ELF-1 (cell line): Measurements from ENCODE around the gene PNMA5.
A peak's percentile ranks its signal among the peaks of the same experiment; 100 is the strongest.
"Not testable (repeated sequence)": the region's sequence is repeated elsewhere in the genome, so short reads cannot be mapped to it uniquely, and the experiment has no call there.

Experiments used
- DNase-seq: peaks from one replicate; pipeline ENCODE4 v3.0.0-alpha.2; 2016; ENCODE audit warnings: low read depth, low spot score

PNMA5 gene

DNA sequence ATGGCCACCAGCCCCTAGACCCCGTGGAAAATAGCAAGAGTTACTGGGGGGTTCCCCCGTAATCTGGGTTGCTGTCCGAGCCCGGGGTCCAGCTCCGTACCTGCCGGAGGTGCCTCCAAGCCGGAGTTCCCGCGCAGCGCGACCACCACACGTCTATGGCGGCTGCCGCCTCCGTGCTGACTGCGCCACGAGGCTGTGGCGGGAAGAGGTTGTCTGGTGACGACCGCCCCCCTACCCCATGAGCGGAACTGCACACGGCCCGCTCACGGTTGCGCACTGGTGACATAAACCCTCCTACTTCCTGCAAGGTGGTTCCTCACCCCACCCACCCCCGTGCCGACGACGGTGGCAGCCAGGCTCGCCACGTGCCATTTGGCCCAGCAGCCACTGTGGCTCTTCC, at the start of gene PNMA5:
Gene PNMA5, minus strand, starts transcription at position 184 of the 400 bp plus-strand sequence. CDS start 2,518 bp downstream, outside the sequence.
- no peak for DNase-seq

GRCh38 chrX:153032397-153033118, 38.6 kb upstream of the PNMA5 start:
- DNase-seq, result peak; percentile 88

- DNase-seq, result no peak
These were observed 36.9 kb upstream of the PNMA5 start for GRCh38 chrX:153030801-153031200.

- peak; percentile 6 for DNase-seq
These were observed 36.0 kb upstream of the PNMA5 start for GRCh38 chrX:153029875-153030274.

GRCh38 chrX:153029162-153029561, 35.2 kb upstream of the PNMA5 start:
- DNase-seq, result no peak

GRCh38 chrX:153028487-153028886, 34.6 kb upstream of the PNMA5 start:
- DNase-seq, result not testable (repeated sequence)

DNA sequence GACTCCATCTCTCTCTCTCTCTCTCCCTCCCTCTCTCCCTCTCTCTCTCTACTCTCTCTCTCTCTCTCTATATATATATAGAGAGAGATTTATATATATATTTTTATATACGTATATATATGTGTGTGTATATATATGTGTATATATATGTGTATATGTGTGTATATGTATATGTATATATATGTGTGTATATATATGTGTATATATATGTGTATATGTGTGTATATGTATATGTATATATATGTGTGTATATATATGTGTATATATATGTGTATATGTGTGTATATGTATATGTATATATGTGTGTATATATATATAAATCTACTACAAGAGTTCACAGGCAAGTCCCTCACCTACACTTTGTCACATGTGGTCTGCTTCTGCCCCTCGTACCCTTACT, 32.6 kb upstream of the PNMA5 start:
- not testable (repeated sequence) for DNase-seq

- no peak for DNase-seq
These were observed 25.2 kb upstream of the PNMA5 start for GRCh38 chrX:153019166-153019565.

GRCh38 chrX:153017174-153017573, 23.3 kb upstream of the PNMA5 start:
- not testable (repeated sequence) for DNase-seq

DNA sequence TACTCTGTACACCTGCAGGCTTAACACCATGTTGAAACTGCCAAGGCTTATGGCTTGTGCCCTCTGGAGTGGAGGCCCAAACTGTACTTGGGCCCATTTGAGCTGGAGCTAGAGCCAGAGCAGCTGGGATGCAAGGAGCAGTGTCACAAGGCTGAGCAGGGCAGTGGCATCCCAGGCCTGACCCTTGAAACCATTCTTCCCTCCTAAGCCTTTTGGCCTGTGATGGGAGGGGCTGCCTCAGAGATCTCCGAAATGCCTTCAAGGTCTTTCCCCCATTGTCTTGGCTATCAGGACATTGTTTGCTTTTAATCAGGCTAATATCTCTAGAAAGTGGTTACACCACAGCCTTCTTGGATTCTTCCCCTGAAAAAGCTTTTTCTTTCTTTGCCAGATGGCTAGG, 10.9 kb upstream of the PNMA5 start:
- DNase-seq, result no peak

DNA sequence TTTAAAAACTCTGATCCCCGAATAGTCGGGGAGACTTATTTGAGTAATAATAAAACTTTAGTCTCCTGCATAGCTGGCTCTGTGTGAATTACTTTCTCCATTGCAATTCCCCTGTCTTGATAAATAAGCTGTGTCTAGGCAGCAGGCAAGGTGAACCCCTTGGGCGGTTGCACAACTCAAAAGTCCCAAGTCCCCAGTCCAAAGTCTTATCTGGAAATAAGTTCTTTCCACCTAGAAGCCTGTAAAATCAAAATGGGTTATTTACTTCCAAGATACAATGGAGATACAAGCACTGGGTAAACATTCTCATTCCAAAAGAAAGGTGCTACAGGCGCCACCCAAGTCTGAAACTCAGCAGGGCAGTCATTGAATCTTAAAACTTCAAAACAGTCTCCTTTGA, 10.1 kb upstream of the PNMA5 start:
- DNase-seq, result no peak

GRCh38 chrX:153002182-153002581, 8.3 kb upstream of the PNMA5 start:
- not testable (repeated sequence) for DNase-seq

GRCh38 chrX:152997337-152997736, 3.4 kb upstream of the PNMA5 start:
- DNase-seq, result no peak

- DNase-seq, result no peak
These were observed 1.8 kb downstream of the PNMA5 start for GRCh38 chrX:152992115-152992514.

DNA sequence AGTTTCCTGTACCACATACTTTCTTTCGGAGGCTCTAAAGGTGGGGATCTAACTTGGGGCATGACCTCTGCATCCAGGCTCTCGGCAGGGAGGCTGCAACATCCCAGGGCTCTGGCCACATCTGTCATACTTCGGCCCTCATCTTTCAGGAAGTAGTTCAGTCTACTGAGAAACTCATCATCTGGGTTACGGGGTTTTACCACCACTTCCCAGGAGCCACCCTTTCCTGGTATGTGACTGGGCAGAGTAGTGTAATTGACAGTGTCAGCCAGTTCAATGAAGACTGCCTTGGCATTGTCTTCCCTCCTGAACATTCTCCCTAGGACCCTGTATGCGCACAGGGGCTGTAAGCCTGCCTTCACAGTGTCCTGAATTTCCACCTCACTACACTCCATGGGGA, 2.8 kb downstream of the PNMA5 start:
- DNase-seq, result no peak

GRCh38 chrX:152989292-152989658, 4.6 kb downstream of the PNMA5 start:
- DNase-seq, result no peak

DNA sequence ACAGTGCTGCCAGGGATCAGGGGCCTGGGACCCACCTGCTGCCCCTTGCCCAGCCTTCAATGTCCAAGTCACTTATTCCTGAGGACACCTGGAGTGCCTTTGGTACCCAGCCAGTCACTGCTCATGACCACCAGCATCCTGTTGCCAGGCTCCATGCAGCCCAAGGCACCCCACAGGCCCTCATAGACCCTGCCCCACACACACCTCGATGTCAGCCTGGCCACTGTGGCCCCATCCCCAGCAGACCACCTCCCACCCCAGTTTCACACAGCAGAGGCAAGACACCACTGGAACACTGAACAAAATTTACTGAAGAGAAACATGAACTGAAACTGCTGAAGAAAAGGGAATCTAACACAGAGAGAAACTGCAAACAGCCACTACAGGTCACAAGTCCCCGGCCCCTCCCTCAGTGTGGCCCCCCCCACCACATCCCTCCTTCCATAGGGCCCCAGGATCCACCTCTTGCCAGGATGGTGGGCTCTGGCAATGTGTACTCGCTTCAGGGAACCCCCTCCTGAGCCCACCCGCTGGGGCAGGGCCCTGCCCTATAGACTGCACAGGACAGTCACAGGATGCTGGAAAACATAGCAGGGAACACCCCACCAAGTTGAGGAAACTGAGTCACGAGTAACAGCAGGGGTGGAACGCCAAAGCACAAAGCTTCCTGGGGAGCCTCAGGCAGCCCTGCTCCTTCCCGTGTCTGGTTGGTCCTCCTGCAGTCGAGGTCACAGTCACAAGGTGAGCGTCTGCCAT, 5.2 kb downstream of the PNMA5 start:
- DNase-seq, result no peak

- no peak for DNase-seq
These were observed 6.1 kb downstream of the PNMA5 start for GRCh38 chrX:152987801-152988200.

DNA sequence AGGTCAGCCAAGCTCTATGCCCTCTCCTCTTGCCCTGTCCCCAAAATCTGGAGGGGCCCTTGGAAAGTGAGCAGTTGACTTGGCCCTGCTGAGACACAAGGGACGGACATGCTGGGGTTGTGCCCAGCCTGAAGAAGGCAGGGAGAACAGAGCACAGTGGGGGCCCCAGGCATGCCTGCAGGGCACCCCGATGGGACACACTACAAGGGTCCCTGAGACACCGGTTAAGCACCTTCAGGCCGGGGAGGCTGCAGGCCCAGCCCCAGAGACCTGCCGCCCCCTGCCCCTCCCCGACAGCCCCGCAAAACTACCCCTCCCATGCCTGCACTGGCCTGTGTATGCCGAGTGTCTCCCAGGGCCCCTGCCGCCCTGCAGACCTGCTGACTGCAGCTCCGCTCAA, 6.8 kb downstream of the PNMA5 start:
- DNase-seq, result not testable (repeated sequence)

DNA sequence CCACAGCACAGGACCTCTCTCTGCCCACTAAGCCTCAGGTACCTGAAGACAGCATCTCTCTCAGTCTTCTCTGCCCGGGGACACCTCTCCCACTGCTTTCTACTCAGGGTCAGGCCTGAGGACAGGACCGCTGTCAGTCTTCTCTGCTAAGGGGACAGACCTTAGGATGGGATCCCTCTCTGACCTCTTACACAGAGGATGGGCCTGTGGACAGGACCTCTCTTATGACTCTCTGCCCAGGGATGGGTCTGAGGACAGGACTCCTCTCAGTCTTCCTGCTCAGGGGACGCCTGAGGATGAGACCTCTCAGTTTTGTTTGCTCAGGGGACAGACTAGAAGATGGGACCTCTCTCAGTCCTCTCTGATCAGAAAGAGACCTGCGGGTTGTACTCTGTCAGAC, 8.5 kb downstream of the PNMA5 start:
- not testable (repeated sequence) for DNase-seq

GRCh38 chrX:152968193-152968592, 25.7 kb downstream of the PNMA5 start:
- DNase-seq, result no peak

DNA sequence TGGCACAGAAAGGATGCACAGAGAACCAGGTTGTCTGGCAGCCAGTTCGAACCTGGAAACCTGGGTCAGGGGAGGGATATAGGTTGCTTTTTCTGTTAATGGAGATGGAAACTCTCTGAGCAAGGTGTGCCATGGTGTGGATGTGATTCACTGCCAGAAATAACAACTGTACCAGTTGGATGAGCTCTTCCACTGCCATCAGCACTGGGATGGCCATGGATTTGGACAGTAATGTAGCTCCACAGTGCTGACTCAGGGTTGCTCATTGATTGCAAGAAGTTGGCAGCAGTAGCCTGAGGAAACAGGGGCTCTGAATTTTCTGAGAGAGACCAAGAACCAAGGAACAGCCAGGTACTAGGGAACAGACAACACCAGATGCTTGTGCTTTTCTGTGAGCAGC, 33.8 kb downstream of the PNMA5 start:
- DNase-seq, result no peak

DNA sequence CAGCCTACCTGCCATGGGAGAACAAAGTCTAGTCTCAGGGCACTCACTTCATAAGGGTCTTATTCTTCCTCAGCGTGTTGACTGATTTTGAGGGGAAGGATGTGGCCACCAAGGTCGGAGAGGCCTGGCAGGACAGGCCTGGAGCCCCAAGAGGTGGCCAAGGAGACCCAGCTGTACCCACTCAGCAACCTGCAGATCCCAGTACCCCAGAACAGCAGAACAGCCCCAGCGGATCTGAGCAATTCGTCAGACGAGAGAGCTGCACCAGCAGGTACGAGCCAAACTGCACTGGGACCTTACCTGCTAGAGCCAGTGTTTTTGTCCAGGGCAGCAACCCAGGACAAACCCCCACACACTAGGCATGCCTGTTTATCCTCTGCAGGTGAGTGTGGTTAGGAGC, 34.3 kb downstream of the PNMA5 start:
- DNase-seq, result no peak
